Measurements from ENCODE around the gene AMIGO2.

DNA sequence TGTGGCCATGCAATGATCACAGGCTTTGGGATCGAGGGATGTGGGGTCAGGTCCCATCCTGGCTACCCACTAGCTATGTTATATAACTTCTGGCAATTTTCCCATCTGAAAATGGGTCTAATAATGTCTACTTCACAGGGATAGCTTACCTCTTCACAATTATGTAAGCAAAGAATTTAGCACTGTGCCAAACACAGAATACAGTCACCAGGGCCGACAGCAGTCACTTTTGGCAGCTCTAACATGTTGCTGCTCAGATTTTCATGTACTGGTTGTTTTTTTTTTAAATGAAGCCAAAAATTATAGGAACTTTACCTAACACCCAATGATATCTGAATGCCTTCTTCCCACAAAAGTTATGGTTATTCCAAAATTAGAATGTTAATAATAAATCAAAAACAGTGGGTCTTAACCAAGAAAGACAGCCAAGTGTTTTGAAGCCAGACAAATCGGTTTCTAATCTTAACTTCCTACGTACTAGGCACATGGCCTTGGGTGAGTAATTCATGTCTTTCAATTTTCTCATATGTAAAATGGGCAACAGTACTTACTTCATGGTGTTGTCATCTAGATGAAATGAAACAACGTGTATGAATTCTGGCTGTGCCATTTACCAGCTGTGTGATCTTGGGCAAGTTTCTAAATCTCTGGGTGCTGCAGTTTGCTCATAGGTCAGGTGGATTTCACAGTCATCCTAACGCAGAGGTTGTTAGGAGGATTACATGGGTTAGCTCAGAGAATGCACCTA is 13.3 kb downstream of the AMIGO2 start:
- TF ChIP-seq ZNF423 (tag by site-specific recombination; IDR thresholded peaks at IDR 0.05) (no peak), ZNF37A (tag by site-specific recombination; IDR thresholded peaks at IDR 0.05) (no peak), ZNF175 (tag by site-specific recombination; IDR thresholded peaks at IDR 0.05) (no peak), ZNF670 (tag by site-specific recombination; IDR thresholded peaks at IDR 0.05; ENCODE audit: low read depth) (no peak), ZEB2 (tag by site-specific recombination; IDR thresholded peaks at IDR 0.05) (no peak), ZNF366 (tag by site-specific recombination; conservative IDR thresholded peaks at IDR 0.05) (no peak), ZNF239 (tag by site-specific recombination; IDR thresholded peaks at IDR 0.05) (no peak)
- TF ChIP-seq, protein P1, sequence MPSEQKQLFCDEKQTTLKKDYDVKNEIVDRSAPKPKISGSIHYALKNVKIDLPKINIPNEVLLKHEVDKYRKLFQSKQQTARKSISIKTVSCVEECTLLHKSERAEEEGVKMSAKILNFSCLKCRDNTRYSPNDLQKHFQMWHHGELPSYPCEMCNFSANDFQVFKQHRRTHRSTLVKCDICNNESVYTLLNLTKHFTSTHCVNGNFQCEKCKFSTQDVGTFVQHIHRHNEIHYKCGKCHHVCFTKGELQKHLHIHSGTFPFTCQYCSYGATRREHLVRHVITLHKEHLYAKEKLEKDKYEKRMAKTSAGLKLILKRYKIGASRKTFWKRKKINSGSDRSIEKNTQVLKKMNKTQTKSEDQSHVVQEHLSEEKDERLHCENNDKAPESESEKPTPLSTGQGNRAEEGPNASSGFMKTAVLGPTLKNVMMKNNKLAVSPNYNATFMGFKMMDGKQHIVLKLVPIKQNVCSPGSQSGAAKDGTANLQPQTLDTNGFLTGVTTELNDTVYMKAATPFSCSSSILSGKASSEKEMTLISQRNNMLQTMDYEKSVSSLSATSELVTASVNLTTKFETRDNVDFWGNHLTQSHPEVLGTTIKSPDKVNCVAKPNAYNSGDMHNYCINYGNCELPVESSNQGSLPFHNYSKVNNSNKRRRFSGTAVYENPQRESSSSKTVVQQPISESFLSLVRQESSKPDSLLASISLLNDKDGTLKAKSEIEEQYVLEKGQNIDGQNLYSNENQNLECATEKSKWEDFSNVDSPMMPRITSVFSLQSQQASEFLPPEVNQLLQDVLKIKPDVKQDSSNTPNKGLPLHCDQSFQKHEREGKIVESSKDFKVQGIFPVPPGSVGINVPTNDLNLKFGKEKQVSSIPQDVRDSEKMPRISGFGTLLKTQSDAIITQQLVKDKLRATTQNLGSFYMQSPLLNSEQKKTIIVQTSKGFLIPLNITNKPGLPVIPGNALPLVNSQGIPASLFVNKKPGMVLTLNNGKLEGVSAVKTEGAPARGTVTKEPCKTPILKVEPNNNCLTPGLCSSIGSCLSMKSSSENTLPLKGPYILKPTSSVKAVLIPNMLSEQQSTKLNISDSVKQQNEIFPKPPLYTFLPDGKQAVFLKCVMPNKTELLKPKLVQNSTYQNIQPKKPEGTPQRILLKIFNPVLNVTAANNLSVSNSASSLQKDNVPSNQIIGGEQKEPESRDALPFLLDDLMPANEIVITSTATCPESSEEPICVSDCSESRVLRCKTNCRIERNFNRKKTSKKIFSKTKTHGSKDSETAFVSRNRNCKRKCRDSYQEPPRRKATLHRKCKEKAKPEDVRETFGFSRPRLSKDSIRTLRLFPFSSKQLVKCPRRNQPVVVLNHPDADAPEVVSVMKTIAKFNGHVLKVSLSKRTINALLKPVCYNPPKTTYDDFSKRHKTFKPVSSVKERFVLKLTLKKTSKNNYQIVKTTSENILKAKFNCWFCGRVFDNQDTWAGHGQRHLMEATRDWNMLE (tag by site-specific recombination; conservative IDR thresholded peaks at IDR 0.05; ENCODE audit: low read depth): no peak
- TF ChIP-seq, protein P2, sequence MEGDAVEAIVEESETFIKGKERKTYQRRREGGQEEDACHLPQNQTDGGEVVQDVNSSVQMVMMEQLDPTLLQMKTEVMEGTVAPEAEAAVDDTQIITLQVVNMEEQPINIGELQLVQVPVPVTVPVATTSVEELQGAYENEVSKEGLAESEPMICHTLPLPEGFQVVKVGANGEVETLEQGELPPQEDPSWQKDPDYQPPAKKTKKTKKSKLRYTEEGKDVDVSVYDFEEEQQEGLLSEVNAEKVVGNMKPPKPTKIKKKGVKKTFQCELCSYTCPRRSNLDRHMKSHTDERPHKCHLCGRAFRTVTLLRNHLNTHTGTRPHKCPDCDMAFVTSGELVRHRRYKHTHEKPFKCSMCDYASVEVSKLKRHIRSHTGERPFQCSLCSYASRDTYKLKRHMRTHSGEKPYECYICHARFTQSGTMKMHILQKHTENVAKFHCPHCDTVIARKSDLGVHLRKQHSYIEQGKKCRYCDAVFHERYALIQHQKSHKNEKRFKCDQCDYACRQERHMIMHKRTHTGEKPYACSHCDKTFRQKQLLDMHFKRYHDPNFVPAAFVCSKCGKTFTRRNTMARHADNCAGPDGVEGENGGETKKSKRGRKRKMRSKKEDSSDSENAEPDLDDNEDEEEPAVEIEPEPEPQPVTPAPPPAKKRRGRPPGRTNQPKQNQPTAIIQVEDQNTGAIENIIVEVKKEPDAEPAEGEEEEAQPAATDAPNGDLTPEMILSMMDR (tag by site-specific recombination; IDR thresholded peaks at IDR 0.05): no peak
- TF ChIP-seq, protein P3, sequence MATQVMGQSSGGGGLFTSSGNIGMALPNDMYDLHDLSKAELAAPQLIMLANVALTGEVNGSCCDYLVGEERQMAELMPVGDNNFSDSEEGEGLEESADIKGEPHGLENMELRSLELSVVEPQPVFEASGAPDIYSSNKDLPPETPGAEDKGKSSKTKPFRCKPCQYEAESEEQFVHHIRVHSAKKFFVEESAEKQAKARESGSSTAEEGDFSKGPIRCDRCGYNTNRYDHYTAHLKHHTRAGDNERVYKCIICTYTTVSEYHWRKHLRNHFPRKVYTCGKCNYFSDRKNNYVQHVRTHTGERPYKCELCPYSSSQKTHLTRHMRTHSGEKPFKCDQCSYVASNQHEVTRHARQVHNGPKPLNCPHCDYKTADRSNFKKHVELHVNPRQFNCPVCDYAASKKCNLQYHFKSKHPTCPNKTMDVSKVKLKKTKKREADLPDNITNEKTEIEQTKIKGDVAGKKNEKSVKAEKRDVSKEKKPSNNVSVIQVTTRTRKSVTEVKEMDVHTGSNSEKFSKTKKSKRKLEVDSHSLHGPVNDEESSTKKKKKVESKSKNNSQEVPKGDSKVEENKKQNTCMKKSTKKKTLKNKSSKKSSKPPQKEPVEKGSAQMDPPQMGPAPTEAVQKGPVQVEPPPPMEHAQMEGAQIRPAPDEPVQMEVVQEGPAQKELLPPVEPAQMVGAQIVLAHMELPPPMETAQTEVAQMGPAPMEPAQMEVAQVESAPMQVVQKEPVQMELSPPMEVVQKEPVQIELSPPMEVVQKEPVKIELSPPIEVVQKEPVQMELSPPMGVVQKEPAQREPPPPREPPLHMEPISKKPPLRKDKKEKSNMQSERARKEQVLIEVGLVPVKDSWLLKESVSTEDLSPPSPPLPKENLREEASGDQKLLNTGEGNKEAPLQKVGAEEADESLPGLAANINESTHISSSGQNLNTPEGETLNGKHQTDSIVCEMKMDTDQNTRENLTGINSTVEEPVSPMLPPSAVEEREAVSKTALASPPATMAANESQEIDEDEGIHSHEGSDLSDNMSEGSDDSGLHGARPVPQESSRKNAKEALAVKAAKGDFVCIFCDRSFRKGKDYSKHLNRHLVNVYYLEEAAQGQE (tag by site-specific recombination; IDR thresholded peaks at IDR 0.05): no peak

Data from HEK293 (cell line).